Mononuclear cell (primary cell): ENCODE measurements around the gene RBM15. TPM values are rescaled to one million over a fixed set of nuclear protein-coding genes. Genes with fewer than 3 reads are reported as not detected.

Experiments used
- H3K27me3 ChIP-seq: 2 replicates; pipeline ENCODE4 v1.6.0; 2011; ENCODE audit warnings: low read length, control low read depth; ENCODE audit not compliant: insufficient read depth
- H3K4me1 ChIP-seq: 2 replicates; pipeline ENCODE4 v1.5.1; 2011; ENCODE audit warnings: mild to moderate bottlenecking, low read length, control low read depth; ENCODE audit not compliant: insufficient read depth
- H3K4me3 ChIP-seq: 2 replicates; pipeline ENCODE4 v1.5.1; 2011; ENCODE audit warnings: mild to moderate bottlenecking, low read length, moderate library complexity
- H3K9me3 ChIP-seq: 2 replicates; pipeline ENCODE4 v1.5.1; 2011; ENCODE audit warnings: low read depth, mild to moderate bottlenecking, control low read depth, low read length
- total RNA-seq: library from RNA; depleted of rRNA; stranded (reverse); fragments of >200 nt; gene quantifications from one replicate; pipeline ENCODE4 v1.2.3, GENCODE V29; 2012

Gene RBM15
- total RNA-seq, 1 donor: 66.4 TPM

- Histone ChIP-seq H3K4me1 (peaks cover 41% of the 10 kb centered on the region), H3K9me3 (no peaks in the 10 kb centered on the region), H3K27me3 (no peaks in the 10 kb centered on the region), H3K4me3 (peak overlapping the region; percentile 76)
Observed at GRCh38 chr1:110337704-110338308, 1.4 kb upstream of the RBM15 start.

- Histone ChIP-seq H3K4me3 (peak overlapping the region; percentile 76), H3K27me3 (no peaks in the 10 kb centered on the region), H3K4me1 (peaks cover 45% of the 10 kb centered on the region), H3K9me3 (no peaks in the 10 kb centered on the region)
Observed at GRCh38 chr1:110338309-110338885, 780 bp upstream of the RBM15 start.

- H3K4me3 ChIP-seq: peak overlapping the region; percentile 76
- peaks cover 52% of the 10 kb centered on the region for H3K4me1 ChIP-seq
- no peaks in the 10 kb centered on the region for H3K9me3 ChIP-seq
- H3K27me3 ChIP-seq: no peaks in the 10 kb centered on the region
Observed at GRCh38 chr1:110339407-110340206, 430 bp downstream of the RBM15 start.

- H3K27me3 ChIP-seq: no peaks in the 10 kb centered on the region
- H3K9me3 ChIP-seq: no peaks in the 10 kb centered on the region
- peak overlapping the region; percentile 76 for H3K4me3 ChIP-seq
- peaks cover 55% of the 10 kb centered on the region for H3K4me1 ChIP-seq
Observed at GRCh38 chr1:110340207-110340468, 961 bp downstream of the RBM15 start.

- Histone ChIP-seq H3K9me3 (no peaks in the 10 kb centered on the region), H3K4me3 (no peak overlapping the region), H3K27me3 (no peaks in the 10 kb centered on the region), H3K4me1 (peaks cover 57% of the 10 kb centered on the region)
Observed at GRCh38 chr1:110341146-110341871, 2.1 kb downstream of the RBM15 start.

GRCh38 chr1:110341872-110342331 lies 2.7 kb downstream of the RBM15 start:
- Histone ChIP-seq H3K4me3 (no peak overlapping the region), H3K9me3 (no peaks in the 10 kb centered on the region), H3K27me3 (no peaks in the 10 kb centered on the region), H3K4me1 (peaks cover 54% of the 10 kb centered on the region)

- no peak overlapping the region for H3K4me3 ChIP-seq
- H3K27me3 ChIP-seq: no peaks in the 10 kb centered on the region
- H3K9me3 ChIP-seq: no peaks in the 10 kb centered on the region
- peaks cover 54% of the 10 kb centered on the region for H3K4me1 ChIP-seq
Observed at GRCh38 chr1:110343249-110343648, 4.1 kb downstream of the RBM15 start.

GRCh38 chr1:110344152-110344551 lies 5.0 kb downstream of the RBM15 start:
- Histone ChIP-seq H3K27me3 (no peaks in the 10 kb centered on the region), H3K4me1 (peaks cover 60% of the 10 kb centered on the region), H3K9me3 (no peaks in the 10 kb centered on the region), H3K4me3 (no peak overlapping the region)

- no peaks in the 10 kb centered on the region for H3K9me3 ChIP-seq
- no peak overlapping the region for H3K4me3 ChIP-seq
- peaks cover 61% of the 10 kb centered on the region for H3K4me1 ChIP-seq
- H3K27me3 ChIP-seq: no peaks in the 10 kb centered on the region
Observed at GRCh38 chr1:110345480-110345879, 6.3 kb downstream of the RBM15 start.

- no peak overlapping the region for H3K4me3 ChIP-seq
- peaks cover 52% of the 10 kb centered on the region for H3K4me1 ChIP-seq
- no peaks in the 10 kb centered on the region for H3K27me3 ChIP-seq
- no peaks in the 10 kb centered on the region for H3K9me3 ChIP-seq
Observed at GRCh38 chr1:110346690-110347089, 7.5 kb downstream of the RBM15 start.

- peaks cover 45% of the 10 kb centered on the region for H3K4me1 ChIP-seq
- H3K27me3 ChIP-seq: no peaks in the 10 kb centered on the region
Observed at GRCh38 chr1:110347182-110347893, 8.2 kb downstream of the RBM15 start.

GRCh38 chr1:110348050-110348449 lies 8.9 kb downstream of the RBM15 start:
- Histone ChIP-seq H3K9me3 (no peaks in the 10 kb centered on the region), H3K4me3 (no peak overlapping the region), H3K27me3 (no peaks in the 10 kb centered on the region), H3K4me1 (peaks cover 42% of the 10 kb centered on the region)

More at GRCh38 chr1:110347182-110347893, 8.2 kb downstream of the RBM15 start:
- no peak overlapping the region for H3K4me3 ChIP-seq
- no peaks in the 10 kb centered on the region for H3K9me3 ChIP-seq

- peaks cover 35% of the 10 kb centered on the region for H3K4me1 ChIP-seq
- H3K9me3 ChIP-seq: no peaks in the 10 kb centered on the region
- no peaks in the 10 kb centered on the region for H3K27me3 ChIP-seq
- H3K4me3 ChIP-seq: no peak overlapping the region
Observed at GRCh38 chr1:110348771-110349170, 9.6 kb downstream of the RBM15 start.

GRCh38 chr1:110350360-110350759 lies 11.2 kb downstream of the RBM15 start:
- no peaks in the 10 kb centered on the region for H3K9me3 ChIP-seq
- H3K27me3 ChIP-seq: no peaks in the 10 kb centered on the region
- peaks cover 27% of the 10 kb centered on the region for H3K4me1 ChIP-seq
- no peak overlapping the region for H3K4me3 ChIP-seq
